HL-60/S4 treated with phorbol 12-myristate 13-acetate at 8.2 ng/mL for 4 days and 3 days (cell line): ENCODE data around the gene ZNF608.

Source experiments
- in situ Hi-C: fragments of 300-500 bp; cut with MboI; formaldehyde crosslinking; loops from 2 replicates; pipeline ENCODE4 v1.15.0; 2022; ENCODE audit warnings: low sequenced_read_pairs

Gene ZNF608, protein sequence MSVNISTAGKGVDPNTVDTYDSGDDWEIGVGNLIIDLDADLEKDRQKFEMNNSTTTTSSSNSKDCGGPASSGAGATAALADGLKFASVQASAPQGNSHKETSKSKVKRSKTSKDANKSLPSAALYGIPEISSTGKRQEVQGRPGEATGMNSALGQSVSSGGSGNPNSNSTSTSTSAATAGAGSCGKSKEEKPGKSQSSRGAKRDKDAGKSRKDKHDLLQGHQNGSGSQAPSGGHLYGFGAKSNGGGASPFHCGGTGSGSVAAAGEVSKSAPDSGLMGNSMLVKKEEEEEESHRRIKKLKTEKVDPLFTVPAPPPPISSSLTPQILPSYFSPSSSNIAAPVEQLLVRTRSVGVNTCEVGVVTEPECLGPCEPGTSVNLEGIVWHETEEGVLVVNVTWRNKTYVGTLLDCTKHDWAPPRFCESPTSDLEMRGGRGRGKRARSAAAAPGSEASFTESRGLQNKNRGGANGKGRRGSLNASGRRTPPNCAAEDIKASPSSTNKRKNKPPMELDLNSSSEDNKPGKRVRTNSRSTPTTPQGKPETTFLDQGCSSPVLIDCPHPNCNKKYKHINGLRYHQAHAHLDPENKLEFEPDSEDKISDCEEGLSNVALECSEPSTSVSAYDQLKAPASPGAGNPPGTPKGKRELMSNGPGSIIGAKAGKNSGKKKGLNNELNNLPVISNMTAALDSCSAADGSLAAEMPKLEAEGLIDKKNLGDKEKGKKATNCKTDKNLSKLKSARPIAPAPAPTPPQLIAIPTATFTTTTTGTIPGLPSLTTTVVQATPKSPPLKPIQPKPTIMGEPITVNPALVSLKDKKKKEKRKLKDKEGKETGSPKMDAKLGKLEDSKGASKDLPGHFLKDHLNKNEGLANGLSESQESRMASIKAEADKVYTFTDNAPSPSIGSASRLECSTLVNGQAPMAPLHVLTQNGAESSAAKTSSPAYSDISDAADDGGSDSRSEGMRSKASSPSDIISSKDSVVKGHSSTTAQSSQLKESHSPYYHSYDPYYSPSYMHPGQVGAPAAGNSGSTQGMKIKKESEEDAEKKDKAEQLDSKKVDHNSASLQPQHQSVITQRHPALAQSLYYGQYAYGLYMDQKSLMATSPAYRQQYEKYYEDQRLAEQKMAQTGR (N-terminal part only)

DNA sequence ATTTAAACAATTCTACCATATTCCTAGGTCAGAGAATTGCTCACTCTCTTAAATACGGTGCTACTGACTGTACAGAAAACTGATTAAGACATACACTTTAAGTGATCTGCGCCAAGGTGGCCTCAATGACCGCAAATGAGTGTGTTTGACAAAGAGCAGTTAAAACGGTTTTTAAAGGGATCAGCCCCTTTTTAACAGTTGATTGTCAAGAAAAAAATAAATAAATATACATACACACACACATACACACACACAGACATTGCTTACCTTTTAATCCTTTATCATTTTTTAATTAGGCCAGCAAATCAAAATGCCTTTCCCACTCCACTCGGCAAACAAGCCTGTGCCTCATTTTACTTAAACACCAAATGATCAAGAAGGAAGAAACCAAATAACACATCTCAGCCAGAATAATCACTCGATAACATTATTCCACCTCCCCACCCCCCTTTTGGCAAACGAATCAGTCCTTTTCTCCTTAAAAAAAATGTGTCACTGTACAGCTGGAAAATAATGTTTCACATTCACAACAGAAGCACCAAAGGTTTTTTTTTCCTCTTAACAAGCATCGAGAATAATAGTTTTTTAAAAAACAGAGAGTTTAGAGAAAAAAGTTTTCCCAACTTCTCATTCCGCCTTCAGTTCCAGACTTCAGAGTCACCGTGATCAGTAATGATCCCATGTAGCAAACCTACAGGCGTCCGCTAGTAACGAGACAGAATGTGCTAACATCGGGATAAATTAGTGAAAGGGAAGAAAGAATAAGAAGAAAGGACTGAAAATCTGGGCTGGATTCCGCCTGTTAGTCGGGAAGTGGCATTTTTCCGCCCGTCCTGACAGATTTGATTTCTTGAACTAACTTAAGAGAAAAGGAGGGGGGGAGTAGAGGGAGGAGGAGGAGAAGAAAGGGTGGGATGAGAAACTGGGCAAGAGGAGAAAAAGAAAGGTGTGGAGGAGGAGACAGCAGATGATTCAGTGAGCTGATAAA lies at the start of gene ZNF608:
TSS of gene ZNF608 (minus strand) at position 712 of the 988 bp plus-strand sequence. CDS start 1,650 bp downstream, outside the sequence.
- in situ Hi-C loops = no loop called here

DNA sequence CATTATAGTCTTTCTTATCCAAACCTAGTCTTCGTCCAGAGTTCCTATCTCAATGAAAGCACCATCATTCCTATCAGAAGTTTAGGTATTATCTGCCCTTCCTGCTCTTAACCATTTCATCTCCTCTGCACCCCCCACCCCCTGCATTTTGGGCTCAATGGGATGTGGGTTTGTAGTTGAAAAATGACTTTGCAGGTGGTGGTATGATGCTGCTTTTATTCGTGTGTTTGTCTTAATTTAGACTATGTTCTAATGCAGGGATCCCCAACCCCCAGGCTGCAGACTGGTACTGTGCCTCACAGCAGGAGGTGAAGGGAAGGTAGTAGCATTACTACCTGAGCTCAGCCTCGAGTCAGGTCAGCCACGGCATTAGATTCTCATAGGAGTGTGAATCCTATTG lies 49.4 kb upstream of the ZNF608 start:
- in situ Hi-C loops = no loop called here

DNA sequence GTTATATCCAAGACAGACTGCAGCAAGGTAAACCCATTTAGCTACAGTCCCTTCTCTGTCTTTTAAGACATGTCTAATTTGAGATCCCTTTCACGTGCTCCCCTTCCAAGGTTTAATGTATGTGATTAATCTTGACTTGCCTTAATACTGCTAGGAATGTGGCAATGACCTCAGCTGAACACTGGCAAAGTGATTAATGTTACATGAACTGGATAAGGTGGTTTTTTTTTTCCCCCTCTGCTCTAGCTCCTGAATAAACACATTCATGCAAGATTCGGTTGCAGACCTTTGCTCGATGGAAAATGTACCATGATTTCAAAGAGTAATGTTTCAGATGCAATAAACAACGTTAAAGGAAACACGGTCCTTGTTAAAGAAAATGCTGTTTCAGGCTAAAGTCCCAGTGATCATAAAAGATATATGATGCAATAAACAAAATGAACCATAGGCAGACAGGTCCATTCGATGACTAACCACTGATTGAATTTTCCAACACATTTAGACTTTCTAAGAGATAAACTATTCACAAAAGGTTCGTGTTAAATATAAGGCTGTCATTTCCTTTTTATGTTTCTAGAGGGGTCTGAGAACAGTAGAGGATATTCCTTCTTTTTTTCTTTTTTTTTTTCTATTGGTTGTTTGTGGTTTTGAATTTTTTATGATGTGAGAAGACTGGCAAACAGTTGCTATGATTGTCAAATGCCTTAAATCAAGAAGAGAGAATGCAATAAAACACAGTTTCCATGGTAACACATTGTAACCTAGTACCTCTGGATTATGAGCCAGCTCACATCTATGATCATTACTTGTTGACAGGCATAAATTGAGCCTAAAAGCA lies 44.7 kb upstream of the ZNF608 start:
- in situ Hi-C loops = no loop called here

DNA sequence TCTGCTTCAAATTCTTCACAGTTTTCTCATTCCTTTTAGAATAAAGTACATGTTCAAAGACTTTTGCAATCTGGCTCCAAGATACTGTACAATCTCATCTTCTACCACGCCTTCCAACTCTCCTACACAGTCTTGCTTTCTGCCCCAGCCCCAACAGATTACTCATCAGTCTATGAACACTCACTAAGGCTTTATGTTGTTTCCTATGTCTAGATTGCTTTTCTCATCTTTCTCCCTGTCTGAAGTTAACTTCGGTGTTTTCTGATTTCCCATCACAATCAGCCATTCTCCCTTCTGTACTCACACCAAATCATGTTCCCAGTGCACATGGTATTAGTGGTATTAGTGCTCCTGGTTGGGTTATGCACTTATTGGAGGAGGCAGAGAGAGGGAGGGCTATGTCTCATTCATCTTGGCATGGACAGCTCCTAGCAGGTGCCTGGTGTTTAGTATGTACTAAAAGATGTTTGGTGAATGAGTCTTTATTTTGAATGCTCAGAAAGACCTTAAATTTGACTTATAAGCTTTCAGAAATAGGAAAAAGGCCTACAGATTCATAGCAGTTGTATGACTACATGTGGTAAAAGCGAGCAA lies 44.0 kb upstream of the ZNF608 start:
- in situ Hi-C loops = no loop called here

DNA sequence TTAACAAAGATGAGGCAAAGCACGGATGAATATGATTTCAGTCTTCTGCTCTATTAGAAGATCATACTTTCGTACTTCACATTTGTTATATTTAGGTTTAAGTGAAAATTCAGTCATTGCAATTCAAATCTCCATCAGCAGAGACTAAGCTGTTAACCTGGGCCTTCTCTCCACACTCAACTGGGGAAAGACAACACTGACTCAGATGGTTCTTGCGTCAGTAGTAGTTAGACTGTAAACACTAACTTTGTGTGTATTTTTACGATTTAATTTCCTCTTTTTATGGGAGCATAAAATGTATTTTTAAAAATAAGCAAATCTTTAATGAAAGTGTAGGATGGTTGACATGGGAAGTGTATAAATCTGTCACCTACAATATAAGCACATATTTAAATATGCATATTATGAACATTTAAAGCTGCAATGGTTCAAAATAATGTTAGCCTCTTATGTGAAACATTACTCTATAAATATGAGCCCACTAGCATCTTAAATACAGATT lies 42.7 kb upstream of the ZNF608 start:
- in situ Hi-C loops = no loop called here

DNA sequence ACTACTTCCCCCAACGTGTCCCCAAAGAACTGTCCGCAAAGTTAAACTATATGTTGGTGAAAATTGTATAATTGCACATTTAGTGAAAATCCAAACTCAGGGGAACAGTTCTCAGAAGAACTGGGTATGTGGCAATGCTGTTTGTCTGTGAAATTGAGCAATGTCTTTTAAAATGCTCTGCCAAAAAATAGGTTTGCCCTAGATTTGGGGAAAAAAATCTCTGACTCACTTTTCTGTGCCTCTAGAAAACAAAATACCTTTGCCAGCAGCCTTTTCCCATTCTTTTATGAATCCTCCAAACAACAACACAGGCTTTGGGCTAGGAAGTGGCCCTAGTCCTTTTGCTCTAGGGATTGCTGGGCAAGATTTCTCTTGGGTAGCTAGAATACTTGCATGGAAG lies 37.4 kb upstream of the ZNF608 start:
- in situ Hi-C loops = no loop called here

DNA sequence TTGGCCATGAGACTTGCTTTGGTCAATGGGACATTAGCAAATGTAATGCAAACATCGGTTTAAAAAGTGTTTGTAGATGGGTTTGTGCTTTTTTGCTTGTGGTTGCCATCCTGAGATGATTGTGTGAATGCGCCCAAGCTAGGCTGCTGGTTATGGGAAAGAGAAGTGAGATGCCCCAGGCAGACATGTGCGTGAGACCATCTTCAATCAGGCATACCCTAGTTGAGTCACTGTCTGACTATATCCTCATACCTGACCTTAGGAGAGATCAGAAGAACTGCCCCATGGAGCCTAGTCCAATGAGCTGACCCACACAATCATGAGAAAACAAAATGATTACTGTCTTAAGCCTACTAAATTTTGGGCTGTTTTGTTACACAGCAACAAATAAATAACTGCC lies 36.8 kb upstream of the ZNF608 start:
- in situ Hi-C loops = no loop called here

DNA sequence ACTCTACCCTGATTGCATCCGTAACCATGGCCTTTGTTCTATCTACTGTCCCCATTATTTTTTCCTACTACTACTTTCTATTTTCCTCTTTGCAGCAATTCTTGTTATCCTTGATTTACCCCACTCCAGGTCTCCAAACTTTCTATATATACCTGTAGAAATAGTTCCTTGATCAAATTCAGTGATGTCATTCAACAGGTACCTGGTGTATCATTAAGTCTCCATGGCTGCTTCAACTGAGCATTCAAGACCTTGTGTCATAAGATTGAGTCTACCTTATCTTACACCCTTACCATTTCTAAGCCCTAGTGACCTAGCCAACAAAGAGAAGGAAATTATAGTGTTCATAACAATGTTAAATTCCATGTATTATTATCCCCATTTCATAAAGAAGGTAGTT lies 35.8 kb upstream of the ZNF608 start:
- in situ Hi-C loops = no loop called here

DNA sequence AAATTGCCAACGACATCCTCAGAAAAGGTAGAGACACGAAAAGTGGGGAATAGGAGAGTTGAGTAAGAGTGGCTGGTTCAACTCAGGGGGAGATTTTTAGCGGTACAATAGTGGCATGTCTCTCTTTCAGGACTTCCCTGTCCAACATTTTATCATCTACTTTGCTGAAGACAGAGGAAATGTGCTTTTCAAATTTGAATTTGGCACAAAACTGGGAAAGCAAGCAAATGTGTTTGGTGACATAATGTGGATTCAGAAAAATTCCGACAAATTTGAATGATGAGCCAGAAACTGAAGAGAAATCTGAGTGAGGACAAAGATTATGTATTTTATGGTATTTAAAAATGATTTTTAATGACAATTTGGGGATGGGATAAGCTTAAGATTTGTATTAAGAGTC lies 33.6 kb upstream of the ZNF608 start:
- in situ Hi-C loops = no loop called here

DNA sequence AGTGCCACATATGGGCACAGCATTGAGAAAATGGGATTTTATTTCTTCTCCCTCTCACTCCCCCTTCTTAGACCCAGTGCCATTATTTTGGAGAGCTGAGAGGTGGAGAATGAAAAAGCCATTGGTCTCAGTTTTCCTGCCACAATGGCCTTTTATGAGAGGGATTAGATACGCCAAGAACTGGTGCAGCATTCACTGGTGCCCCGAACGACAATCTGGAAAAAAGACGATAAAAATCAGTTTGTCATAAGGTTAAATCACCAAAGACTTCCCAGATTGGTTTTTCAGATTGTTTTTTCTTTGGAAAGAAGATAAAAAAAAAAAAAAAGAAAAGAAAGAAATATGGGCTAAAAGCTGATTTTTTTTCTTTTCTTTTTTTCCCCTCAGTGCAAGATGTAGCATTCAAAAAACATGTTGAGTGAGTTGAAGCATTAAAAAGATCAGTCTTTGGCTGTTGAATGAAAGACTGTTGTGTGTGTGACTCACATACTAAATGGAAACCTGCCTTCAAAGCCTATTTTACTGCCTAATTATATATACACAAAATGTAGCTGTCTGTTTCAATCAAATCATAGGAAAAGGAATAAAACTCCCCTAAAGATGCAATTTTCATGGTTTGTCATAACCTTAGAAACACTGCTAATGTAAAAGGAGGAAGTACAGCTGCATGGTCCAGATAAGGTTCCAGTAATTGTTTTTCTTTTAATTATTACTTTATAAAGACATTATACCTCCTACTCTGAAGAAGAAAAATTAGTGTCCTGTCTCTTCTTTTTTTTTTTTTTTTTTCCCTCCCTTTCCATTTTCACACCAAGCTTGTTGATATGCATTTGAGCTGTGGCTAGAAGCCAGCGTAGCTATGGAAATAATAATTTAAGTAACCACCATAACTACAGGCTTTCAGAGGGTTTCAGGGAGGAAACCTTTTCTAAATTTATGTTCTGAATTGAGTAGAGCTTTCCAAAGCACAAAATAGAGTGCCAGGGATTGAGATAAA lies 27.2 kb upstream of the ZNF608 start:
- in situ Hi-C loops = no loop called here

DNA sequence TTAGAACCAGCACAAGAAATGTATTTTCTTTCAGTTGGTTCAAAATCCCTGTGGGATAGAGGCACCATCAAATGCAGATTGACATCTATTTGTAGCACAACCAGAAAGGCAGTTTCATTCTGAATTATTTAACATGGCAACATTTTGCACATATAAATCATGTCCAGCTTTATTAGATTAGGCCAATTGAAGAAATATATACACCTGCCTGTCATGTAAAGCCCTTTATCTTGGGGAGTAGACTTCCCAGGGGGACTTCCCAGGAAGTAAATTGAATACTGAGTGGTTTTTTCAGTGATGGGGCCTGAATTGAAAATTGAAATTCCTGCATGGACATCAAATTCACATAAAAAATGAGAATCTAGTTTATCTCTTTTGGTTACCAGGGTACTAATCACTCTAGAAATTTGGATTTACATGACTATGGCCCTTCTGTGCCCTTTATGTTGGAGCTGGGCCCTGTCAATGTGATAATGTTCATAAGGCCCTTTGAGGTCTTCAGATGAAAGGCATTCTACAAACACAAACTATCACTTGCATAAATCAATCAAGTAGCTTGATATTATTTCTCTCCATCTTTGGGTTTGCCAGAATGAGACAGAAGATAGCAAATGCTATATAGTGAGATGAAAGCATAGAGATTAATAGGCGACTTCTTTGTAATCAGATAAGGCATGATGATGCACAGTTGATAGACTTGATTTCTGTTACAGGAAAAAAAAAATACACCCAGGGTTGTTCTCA lies 26.2 kb upstream of the ZNF608 start:
- in situ Hi-C loops = no loop called here

DNA sequence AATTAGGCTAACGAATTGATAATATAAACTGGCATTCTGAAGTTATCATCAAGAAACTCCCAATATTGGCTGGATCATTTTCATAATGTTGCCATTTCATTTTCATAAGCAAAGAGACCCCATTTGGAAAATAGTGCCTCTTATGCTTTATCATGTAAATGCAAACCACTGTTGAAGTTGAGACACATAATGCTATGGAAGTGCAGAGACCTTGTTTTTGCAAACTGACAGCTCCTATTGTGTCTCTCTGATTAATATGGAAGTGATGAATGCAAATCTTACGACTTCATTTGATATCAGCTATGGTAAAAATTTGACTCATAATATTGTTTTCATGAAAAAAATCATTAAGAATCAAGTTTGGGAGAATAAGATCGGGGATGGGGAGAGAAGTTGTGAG lies 25.3 kb upstream of the ZNF608 start:
- in situ Hi-C loops = no loop called here

DNA sequence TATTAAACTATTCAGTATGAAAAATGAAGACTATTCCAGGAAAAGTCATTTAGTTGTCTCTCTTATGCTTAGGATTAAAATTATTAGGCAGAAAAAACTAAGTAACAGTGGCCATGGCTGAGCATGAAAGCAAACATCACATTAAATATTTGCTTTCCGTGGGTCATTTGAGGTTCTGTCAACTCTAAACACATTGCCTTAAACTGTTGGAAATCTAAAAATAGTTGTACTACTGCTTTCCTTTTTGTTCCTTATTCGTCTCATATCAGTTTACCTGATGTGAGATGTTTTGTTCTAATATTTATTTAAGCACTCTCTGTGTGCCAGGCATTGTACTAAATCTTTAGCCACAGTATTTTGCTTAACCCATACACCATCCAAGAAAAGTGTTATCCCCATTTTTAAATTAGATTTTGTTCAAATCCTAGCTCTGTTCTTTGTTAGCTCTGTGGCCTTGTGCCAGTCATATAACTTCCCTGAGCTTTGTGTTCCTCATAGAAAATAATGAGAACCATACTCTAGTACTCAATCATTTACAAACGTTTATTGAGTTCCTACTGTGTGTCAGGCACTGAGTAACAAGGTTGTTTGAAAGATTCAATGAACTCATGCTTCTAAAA lies 18.7 kb upstream of the ZNF608 start:
- in situ Hi-C loops = no loop called here

DNA sequence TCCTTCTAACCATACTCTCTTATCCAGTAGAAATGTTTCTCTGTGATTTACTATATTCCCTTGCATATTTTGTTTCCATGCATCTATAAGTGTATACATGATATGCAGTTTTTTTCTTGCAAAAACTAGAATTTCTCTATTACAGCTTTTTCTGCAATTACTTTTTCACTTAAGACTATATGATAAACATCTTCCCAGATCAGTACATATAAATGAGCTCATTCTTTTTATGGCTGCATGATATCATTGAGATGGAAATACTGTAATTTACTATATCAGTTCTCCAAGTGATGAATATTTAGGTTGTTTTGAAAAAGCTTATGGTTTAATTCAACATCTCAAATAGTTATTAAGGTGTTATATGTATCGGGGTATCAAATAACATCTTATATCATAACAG lies 18.1 kb upstream of the ZNF608 start:
- in situ Hi-C loops = no loop called here

DNA sequence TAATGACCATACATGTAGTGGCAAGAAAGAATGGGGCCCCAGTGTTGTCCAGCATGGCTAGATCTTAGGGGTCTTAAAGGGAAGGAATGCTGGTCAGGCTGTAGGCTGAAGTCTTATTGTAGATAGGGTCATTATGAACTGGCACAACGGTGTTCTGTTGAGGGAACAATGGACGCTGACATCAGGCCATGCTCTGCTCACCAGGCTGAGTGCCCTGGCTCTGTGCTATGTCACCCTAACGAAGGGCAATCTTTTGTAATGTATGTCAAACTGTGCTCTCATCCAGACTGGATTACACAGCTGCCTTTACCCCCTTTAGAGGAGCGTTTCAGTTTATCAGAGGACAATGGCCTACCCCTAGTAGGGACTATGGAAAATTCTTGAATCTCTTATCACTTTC lies 14.6 kb upstream of the ZNF608 start:
- in situ Hi-C loops = no loop called here

DNA sequence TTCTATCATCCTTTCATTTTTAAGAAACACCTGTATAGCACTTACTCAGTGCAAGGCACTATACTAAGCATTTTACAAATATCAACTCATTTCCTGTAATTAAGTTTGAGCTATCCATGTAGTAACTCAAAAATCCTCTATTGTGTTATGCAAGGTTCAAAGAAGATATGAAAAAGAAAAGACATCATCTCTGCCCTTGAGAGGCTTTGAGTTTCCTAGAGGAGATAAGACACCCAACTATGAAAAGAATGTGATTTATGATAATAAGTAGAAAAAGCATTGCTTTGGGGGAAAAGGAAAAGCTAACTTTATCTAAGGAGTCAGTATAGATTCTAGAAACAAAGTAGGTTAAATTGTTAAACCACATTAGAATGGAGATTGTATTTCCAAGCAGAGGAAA lies 14.2 kb upstream of the ZNF608 start:
- in situ Hi-C loops = no loop called here

DNA sequence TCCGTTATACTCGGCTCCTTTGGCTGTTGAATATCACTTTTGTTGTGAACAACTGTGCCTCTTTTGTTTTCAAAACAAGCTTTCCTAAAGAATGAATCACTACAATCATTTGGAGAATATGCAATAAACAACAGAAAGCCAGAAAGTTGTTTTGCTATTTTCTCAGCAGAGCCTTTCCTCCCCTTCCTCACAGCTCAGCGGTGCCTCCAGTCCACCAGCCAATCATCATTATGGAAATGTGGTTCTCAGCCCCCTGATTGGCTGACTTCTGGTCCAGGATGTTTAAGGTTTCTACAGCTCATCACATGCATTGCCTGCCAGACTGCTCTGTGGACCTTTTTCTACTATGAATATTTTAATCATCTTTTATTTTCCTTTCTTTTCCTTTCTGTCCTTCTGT lies 9.1 kb upstream of the ZNF608 start:
- in situ Hi-C loops = no loop called here
